AG04450 (cell line): ENCODE data around the gene SPEF1. TPM values are rescaled to one million over a fixed set of nuclear protein-coding genes. Genes with fewer than 3 reads are reported as not detected.

Experiments
- CTCF ChIA-PET: fragments of 300-600, 350-600 bp; formaldehyde crosslinking; extraction: SDS; loops from one replicate; lab custom pipeline; 2022; ENCODE audit warnings: antibody characterized with exemption, inconsistent platforms; lab: Charles Lee
- POLR2A ChIA-PET: fragments of 350-600 bp; formaldehyde crosslinking; extraction: SDS; loops from one replicate; lab custom pipeline; 2021; ENCODE audit warnings: antibody characterized with exemption, inconsistent platforms; lab: Yijun Ruan, JAX
- DNase-seq: peaks from one replicate; pipeline ENCODE4 v3.0.0-alpha.2; 2011; ENCODE audit warnings: low read depth, low spot score
- H3K27ac ChIP-seq: one replicate; pipeline ENCODE4 v1.5.1; 2012; ENCODE audit warnings: low read depth, low read length, control low read depth
- H3K27me3 ChIP-seq: one replicate; pipeline ENCODE4 v1.6.0; 2012; ENCODE audit warnings: low read length; ENCODE audit not compliant: control insufficient read depth, insufficient read depth
- H3K4me3 ChIP-seq: 2 replicates; pipeline ENCODE4 v1.5.1; 2011; ENCODE audit warnings: mild to moderate bottlenecking, low read depth, low read length, control low read depth
- H3K9me3 ChIP-seq: 2 replicates; pipeline ENCODE4 v1.5.1; 2012; ENCODE audit warnings: low read length; ENCODE audit not compliant: control insufficient read depth, insufficient read depth
- CTCF ChIP-seq: IDR thresholded peaks from 2 replicates; pipeline ENCODE4 v1.5.1; 2011; ENCODE audit warnings: low read depth, low read length, control low read depth, inconsistent platforms
- polyA plus RNA-seq: library from polyadenylated mRNA; depleted of rRNA; stranded (reverse); fragments of >200 nt; gene quantifications from 2 replicates; pipeline ENCODE4 v1.2.3, GENCODE V29; 2011

Gene SPEF1
- polyA plus RNA-seq, 1 experiment = 0.12 TPM

- TF ChIP-seq CTCF = no peak
- peaks cover 14% of the 10 kb centered on the region; the same call in 1 of the 2 replicates for H3K9me3 ChIP-seq
- ChIA-PET POLR2A (no interaction called here), CTCF (interaction anchor here (1.3 kb wide), 1 partner anchor 72 kb away, joined by 5 read pairs; the partner anchor contains the start of gene AP5S1)
- H3K27ac ChIP-seq = no peak overlapping the region
- no peaks in the 10 kb centered on the region for H3K27me3 ChIP-seq
- no peak overlapping the region for H3K4me3 ChIP-seq
- no peak for DNase-seq
Measured at GRCh38 chr20:3748073-3748472, 33.2 kb downstream of the SPEF1 start.

GRCh38 chr20:3747471-3747870, 33.8 kb downstream of the SPEF1 start:
- no peak for DNase-seq
- Histone ChIP-seq H3K9me3 (peaks cover 14% of the 10 kb centered on the region; the same call in 1 of the 2 replicates), H3K27me3 (no peaks in the 10 kb centered on the region), H3K4me3 (no peak overlapping the region), H3K27ac (no peak overlapping the region)
- no peak for TF ChIP-seq CTCF
- ChIA-PET CTCF (interaction anchor here (1.3 kb wide), 1 partner anchor 73 kb away, joined by 5 read pairs; the partner anchor contains the start of gene AP5S1), POLR2A (no interaction called here)

DNA sequence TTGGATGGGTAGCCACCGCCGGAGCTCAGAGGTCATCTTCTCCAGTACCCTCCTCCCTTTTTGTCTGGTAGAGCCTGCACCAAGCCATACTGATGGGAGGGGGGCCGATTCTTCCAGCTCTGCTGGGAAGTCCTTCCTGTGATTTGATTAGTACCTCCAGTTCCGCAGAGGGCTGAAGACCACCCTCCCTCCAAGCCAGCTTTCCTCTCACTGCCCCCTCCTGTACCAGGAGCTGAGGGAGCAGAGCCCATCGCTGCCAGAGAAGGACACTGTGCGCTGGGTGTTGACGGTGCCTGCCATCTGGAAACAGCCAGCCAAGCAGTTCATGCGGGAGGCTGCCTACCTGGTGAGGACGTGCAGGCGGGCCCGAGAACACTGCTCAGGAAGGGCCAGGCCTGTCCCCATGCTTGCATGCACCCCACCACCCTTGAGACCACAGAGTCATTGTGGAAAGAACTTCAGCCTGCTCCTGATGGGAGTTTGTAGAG, 35.5 kb downstream of the SPEF1 start:
- DNase-seq = no peak
- Histone ChIP-seq H3K27me3 (peaks cover 3% of the 10 kb centered on the region), H3K27ac (no peak overlapping the region), H3K4me3 (no peak overlapping the region), H3K9me3 (peaks cover 14% of the 10 kb centered on the region; the same call in 1 of the 2 replicates)
- no peak for TF ChIP-seq CTCF
- ChIA-PET POLR2A (interaction anchor here (0.9 kb wide), 1 partner anchor 10 kb away, joined by 3 read pairs; no protein-coding TSS in a partner anchor), CTCF (interaction anchor here (1.4 kb wide), 1 partner anchor 38 kb away, joined by 4 read pairs; no protein-coding TSS in a partner anchor)

DNA sequence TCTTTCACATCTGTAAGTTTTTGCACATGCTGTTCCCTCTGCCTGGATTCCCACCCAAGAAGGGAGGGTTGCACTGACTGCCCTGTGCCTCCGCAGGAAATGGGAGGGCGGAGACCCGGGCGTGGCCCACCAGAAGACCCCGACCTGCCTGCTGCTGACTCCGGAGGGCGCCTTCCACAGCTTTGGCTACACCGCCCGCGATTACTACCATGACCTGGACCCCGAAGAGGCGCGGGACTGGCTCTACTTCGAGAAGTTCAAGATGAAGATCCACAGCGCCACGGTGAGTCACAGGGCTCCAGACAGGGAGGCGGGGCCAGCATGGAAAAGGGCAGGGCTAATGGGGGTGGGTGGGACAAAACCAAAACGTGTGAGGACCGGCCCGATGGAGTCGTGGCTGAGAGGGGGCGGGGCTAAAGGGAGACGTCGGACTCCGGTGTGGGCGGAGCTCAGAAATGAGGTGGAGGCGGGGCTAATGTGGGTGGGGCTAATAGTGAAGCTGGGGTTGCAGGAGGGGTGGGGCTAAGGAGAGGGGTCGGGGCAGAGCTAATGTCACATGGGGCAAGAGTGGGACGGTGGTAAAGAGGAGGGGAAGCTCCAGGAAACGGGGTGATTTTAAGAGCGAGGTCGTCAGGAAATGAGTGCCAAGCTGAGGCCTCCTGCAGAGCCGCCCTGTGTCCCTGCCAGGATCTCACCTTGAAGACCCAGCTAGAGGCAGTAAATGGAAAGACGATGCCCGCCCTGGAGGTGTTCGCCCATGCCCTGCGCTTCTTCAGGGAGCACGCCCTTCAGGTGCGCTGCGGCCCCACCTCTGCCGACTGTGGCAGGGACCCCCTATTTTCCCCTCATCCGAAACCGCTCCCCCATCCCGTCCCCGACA, 36.2 kb downstream of the SPEF1 start:
- no peak for DNase-seq
- no peak overlapping the region for H3K27ac ChIP-seq
- H3K9me3 ChIP-seq = peaks cover 11% of the 10 kb centered on the region; the same call in 1 of the 2 replicates
- ChIA-PET CTCF (interaction anchor here (1.4 kb wide), 1 partner anchor 38 kb away, joined by 4 read pairs; no protein-coding TSS in a partner anchor), POLR2A (interaction anchor here (0.9 kb wide), 1 partner anchor 9 kb away, joined by 3 read pairs; no protein-coding TSS in a partner anchor)
- H3K4me3 ChIP-seq = no peak overlapping the region
- H3K27me3 ChIP-seq = peaks cover 7% of the 10 kb centered on the region
- TF ChIP-seq CTCF = no peak
